H1 (cell line): Measurements from ENCODE around the gene MBOAT2. TPM values are rescaled to one million over a fixed set of nuclear protein-coding genes. Genes with fewer than 3 reads are reported as not detected.

Experiments
- CBX5 ChIP-seq: fragments of 300-800, 300-1000 bp; sonication (generic); IDR thresholded peaks from 2 replicates; pipeline ENCODE4 v1.7.1; 2016; ENCODE audit warnings: antibody characterized with exemption, low read length, low read depth
- EP300 ChIP-seq, 2 experiments: IDR thresholded peaks; 1 replicate in 1 of 2; 2 replicates in 1 of 2; pipeline ENCODE4 v1.6.1; 2011 to 2012; ENCODE audit warnings: low read depth in 2 of 2, low read length in 2 of 2, mild to moderate bottlenecking in 2 of 2, borderline replicate concordance in 1 of 2, inconsistent platforms in 1 of 2, moderate library complexity in 1 of 2
- FOSL1 ChIP-seq: IDR thresholded peaks from 2 replicates; pipeline ENCODE4 v1.6.1; 2011; ENCODE audit warnings: mild to moderate bottlenecking, low read depth, low read length, moderate library complexity; ENCODE audit not compliant: insufficient read depth
- RFX5 ChIP-seq: IDR thresholded peaks from 2 replicates; pipeline ENCODE4 v1.6.1; 2011; ENCODE audit warnings: low read depth, low read length, improper control_type of control experiment, borderline replicate concordance
- RNF2 ChIP-seq: fragments of 200-900, 300-1000 bp; sonication (generic); IDR thresholded peaks from 2 replicates; pipeline ENCODE4 v1.7.1; 2016; ENCODE audit warnings: borderline replicate concordance, low read depth, mild to moderate bottlenecking, antibody characterized with exemption, low read length; ENCODE audit not compliant: poor library complexity, severe bottlenecking; ENCODE audit errors: missing control alignments
- SP2 ChIP-seq: IDR thresholded peaks from 2 replicates; pipeline ENCODE4 v1.6.1; 2012; ENCODE audit warnings: mild to moderate bottlenecking, low read length, inconsistent platforms
- TCF12 ChIP-seq: IDR thresholded peaks from 2 replicates; pipeline ENCODE4 v1.6.1; 2011; ENCODE audit warnings: low read depth, mild to moderate bottlenecking, low read length
- polyA plus RNA-seq, 7 experiments: library from polyadenylated mRNA; depleted of rRNA in 3 of 7; stranded (reverse) in 5 of 7; unstranded in 2 of 7; fragments of >200 nt in 5 of 7; fragments of 200-250 nt in 2 of 7; gene quantifications; 1 replicate in 5 of 7; 2 replicates in 1 of 7; 4 replicates in 1 of 7; pipeline versions ENCODE4 v1.2.1 to v1.2.3, GENCODE V29; 2011 to 2013; ENCODE audit warnings: missing spikeins in 2 of 7, mixed read lengths in 2 of 7
- total RNA-seq: library from RNA; stranded (reverse); fragmentation: NEBNext Ultra II Directional; extraction: Animal tissue kit (Norgen Biotek cat#: 25700); gene quantifications from 2 replicates; pipeline ENCODE4 v1.2.1, GENCODE V29; 2021

The MBOAT2 gene
- total and polyA plus RNA-seq, 2 of the 8 experiments (the other 6 are each of a cell fraction or from before 2014, with no cell fraction given), result 11.2 to 23.4 TPM

DNA sequence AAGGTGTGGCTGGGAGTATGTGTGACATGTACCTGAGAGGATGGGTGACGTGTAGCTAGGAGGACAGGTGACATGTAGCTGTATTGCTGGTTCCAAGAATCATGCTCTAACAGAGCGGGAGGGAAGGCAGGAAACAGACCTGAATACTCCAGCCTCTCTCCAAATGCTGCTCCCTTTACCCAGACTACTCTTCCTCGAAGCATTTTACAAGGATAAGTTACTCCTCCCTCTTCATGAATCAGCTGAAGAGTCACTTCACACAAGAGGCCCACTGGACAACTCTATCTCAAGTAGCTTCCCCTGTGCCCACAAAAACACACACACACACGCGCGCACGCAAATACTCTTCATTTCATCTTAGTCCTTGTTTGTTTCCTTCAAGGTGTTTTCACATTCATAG lies 113.5 kb downstream of the MBOAT2 start (continued):
- TF ChIP-seq EP300 (IDR thresholded peaks at IDR 0.05; ENCODE audit: borderline replicate concordance in 1 of 2, low read depth in 2 of 2, low read length in 2 of 2), result no peak
- TF ChIP-seq SP2, result no peak
- TF ChIP-seq RFX5, result no peak
- no peak for TF ChIP-seq CBX5
- no peak for TF ChIP-seq FOSL1
- no peak for TF ChIP-seq RNF2
- no peak for TF ChIP-seq TCF12
